Endodermal cell (in vitro differentiated cells): ENCODE results near the gene ADGRG6. TPM values are rescaled to one million over a fixed set of nuclear protein-coding genes. Genes with fewer than 3 reads are reported as not detected.
"Not testable (repeated sequence)": the region's sequence is repeated elsewhere in the genome, so short reads cannot be mapped to it uniquely, and the experiment has no call there.

Experiments used
- DNase-seq: peaks from one replicate; pipeline ENCODE4 v3.0.0-alpha.2; 2017
- H3K27ac ChIP-seq: 2 replicates; pipeline ENCODE4 v1.5.1; 2013; ENCODE audit warnings: mild to moderate bottlenecking, low read depth, low read length, moderate library complexity
- H3K27me3 ChIP-seq: 2 replicates; pipeline ENCODE4 v1.6.1; 2013; ENCODE audit warnings: mild to moderate bottlenecking, low read length, moderate library complexity; ENCODE audit not compliant: insufficient read depth, control insufficient read depth, poor library complexity, severe bottlenecking
- H3K36me3 ChIP-seq: 2 replicates; pipeline ENCODE4 v1.7.0; 2013; ENCODE audit warnings: mild to moderate bottlenecking, low read length, moderate library complexity; ENCODE audit not compliant: control insufficient read depth, insufficient read depth
- H3K4me1 ChIP-seq: one replicate; pipeline ENCODE4 v1.7.0; 2013; ENCODE audit warnings: low read length; ENCODE audit not compliant: control insufficient read depth, insufficient read depth
- H3K4me3 ChIP-seq: 2 replicates; pipeline ENCODE4 v1.5.1; 2013; ENCODE audit warnings: mild to moderate bottlenecking, low read length, moderate library complexity
- H3K9ac ChIP-seq: 2 replicates; pipeline ENCODE4 v1.6.1; 2013; ENCODE audit warnings: mild to moderate bottlenecking, low read length, moderate library complexity; ENCODE audit not compliant: poor library complexity, severe bottlenecking; ENCODE audit errors: extremely low read depth
- H3K9me3 ChIP-seq: 2 replicates; pipeline ENCODE4 v1.6.1; 2013; ENCODE audit warnings: mild to moderate bottlenecking, low read length, moderate library complexity; ENCODE audit not compliant: control insufficient read depth
- H3K27ac Mint-ChIP-seq: 2 replicates; pipeline ENCODE4 v1.8.0; 2020; ENCODE audit warnings: mixed read lengths
- H3K27me3 Mint-ChIP-seq: 2 replicates; pipeline ENCODE4 v1.8.0; 2021; ENCODE audit warnings: mild to moderate bottlenecking, mixed read lengths; ENCODE audit not compliant: insufficient read depth
- H3K36me3 Mint-ChIP-seq: 2 replicates; pipeline ENCODE4 v1.8.0; 2020; ENCODE audit warnings: low read depth, mixed read lengths
- H3K4me1 Mint-ChIP-seq: 2 replicates; pipeline ENCODE4 v1.8.0; 2020; ENCODE audit warnings: mixed read lengths
- H3K4me3 Mint-ChIP-seq: 2 replicates; pipeline ENCODE4 v1.8.0; 2020; ENCODE audit warnings: mild to moderate bottlenecking, moderate library complexity, mixed read lengths
- H3K9me3 Mint-ChIP-seq: 2 replicates; pipeline ENCODE4 v1.8.0; 2020; ENCODE audit warnings: mild to moderate bottlenecking, mixed read lengths
- WGBS, 2 experiments: methylation state at CpG; one replicate each; pipeline versions ENCODE4 v1.1.5 to v1.1.7; 2013; ENCODE audit warnings: missing lambda C conversion rate in 2 of 2, mixed read lengths in 1 of 2; ENCODE audit not compliant: insufficient coverage in 1 of 2, insufficient read length in 1 of 2; 5-methylcytosine and 5-hydroxymethylcytosine counted together
- total RNA-seq, 2 donors: library from RNA; stranded (reverse); fragmentation: NEBNext Ultra II Directional in 1 of 2; extraction: Animal tissue kit (Norgen Biotek cat#: 25700) in 1 of 2; gene quantifications; 2 replicates in 1 of 2; 3 replicates in 1 of 2; pipeline ENCODE4 v1.2.1, GENCODE V29; 2021
- TF ChIP-seq, protein P1 (sequence below): fragments of 200-600 bp; sonication (generic); conservative IDR thresholded peaks from 2 replicates; pipeline ENCODE4 v1.5.0; 2021; ENCODE audit warnings: antibody characterized with exemption, mild to moderate bottlenecking

The ADGRG6 gene
- total RNA-seq, 2 donors from 2014 or later, result 20.4 to 26.8 TPM

DNA sequence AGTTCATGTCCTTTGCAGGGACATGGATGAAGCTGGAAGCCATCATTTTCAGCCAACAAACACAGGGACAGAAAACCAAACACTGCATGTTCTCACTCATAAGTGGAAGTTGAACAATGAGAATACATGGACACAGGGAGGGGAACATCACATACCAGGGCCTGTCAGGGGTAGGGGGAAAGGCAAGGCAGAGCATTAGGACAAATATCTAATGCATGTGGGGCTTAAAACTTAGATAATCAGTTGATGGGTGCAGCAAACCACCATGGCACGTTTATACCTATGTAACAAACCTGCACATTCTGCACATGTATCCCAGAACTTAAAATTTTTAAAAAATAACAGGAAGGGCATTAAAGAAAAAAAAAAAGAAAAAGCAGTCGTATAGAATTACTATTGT is 153.0 kb downstream of the ADGRG6 start:
- H3K9me3 Mint-ChIP-seq, H3K9ac ChIP-seq, H3K4me3 Mint-ChIP-seq, H3K36me3 Mint-ChIP-seq, H3K27me3 Mint-ChIP-seq, H3K9me3 ChIP-seq, H3K27me3 ChIP-seq, H3K36me3 ChIP-seq, H3K27ac Mint-ChIP-seq, H3K4me3 ChIP-seq, H3K4me1 ChIP-seq, H3K4me1 Mint-ChIP-seq, DNase-seq, H3K27ac ChIP-seq: not testable (repeated sequence)
- 100% methylated on average over 1 to 2 of the region's 2 CpGs for WGBS, 2 experiments

DNA sequence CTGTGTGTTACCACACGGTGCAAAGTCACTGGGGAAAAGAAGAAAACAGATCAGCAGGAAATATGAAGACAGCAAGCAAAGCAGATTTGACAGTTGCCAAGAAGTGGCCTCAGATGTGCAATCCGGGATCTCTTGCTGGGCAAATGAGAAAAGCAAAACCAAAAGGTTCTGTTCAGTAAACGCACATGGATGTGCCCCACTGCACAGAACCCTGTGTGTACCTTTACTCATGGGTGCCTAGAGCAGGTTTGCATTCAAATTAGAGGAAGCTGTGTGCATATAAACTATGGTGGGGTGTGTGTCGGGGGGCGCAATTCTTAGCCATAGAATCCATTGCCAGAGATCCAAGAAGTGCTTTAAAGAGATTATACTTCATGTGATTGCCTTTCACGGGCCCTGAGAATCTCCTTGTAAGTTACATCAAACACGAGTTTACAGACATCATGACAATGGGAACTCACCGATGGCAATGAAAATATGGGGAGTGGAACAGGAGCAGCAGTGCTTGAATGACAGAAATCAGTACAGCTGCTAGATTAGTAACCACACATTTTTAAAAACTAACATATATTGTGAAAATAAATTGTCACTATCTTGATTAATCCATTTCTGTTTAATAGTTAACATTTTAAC is 154.3 kb downstream of the ADGRG6 start:
- no peaks in the 10 kb centered on the region for H3K36me3 ChIP-seq
- no peak overlapping the region for H3K27ac ChIP-seq
- Mint-ChIP-seq H3K4me3 (no peak overlapping the region), H3K27ac (no peak overlapping the region), H3K9me3 (no peaks in the 10 kb centered on the region), H3K27me3 (no peaks in the 10 kb centered on the region), H3K4me1 (no peaks in the 10 kb centered on the region), H3K36me3 (peaks cover 2% of the 10 kb centered on the region)
- H3K27me3 ChIP-seq, result no peaks in the 10 kb centered on the region
- no peak for DNase-seq
- no peaks in the 10 kb centered on the region for H3K9me3 ChIP-seq
- TF ChIP-seq, protein P1, sequence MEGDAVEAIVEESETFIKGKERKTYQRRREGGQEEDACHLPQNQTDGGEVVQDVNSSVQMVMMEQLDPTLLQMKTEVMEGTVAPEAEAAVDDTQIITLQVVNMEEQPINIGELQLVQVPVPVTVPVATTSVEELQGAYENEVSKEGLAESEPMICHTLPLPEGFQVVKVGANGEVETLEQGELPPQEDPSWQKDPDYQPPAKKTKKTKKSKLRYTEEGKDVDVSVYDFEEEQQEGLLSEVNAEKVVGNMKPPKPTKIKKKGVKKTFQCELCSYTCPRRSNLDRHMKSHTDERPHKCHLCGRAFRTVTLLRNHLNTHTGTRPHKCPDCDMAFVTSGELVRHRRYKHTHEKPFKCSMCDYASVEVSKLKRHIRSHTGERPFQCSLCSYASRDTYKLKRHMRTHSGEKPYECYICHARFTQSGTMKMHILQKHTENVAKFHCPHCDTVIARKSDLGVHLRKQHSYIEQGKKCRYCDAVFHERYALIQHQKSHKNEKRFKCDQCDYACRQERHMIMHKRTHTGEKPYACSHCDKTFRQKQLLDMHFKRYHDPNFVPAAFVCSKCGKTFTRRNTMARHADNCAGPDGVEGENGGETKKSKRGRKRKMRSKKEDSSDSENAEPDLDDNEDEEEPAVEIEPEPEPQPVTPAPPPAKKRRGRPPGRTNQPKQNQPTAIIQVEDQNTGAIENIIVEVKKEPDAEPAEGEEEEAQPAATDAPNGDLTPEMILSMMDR, result no peak
- 89 to 91% methylated on average over 6 to 8 of the region's 8 CpGs for WGBS, 2 experiments
- no peaks in the 10 kb centered on the region for H3K4me1 ChIP-seq
- no peak overlapping the region for H3K4me3 ChIP-seq
- H3K9ac ChIP-seq, result no peak overlapping the region

DNA sequence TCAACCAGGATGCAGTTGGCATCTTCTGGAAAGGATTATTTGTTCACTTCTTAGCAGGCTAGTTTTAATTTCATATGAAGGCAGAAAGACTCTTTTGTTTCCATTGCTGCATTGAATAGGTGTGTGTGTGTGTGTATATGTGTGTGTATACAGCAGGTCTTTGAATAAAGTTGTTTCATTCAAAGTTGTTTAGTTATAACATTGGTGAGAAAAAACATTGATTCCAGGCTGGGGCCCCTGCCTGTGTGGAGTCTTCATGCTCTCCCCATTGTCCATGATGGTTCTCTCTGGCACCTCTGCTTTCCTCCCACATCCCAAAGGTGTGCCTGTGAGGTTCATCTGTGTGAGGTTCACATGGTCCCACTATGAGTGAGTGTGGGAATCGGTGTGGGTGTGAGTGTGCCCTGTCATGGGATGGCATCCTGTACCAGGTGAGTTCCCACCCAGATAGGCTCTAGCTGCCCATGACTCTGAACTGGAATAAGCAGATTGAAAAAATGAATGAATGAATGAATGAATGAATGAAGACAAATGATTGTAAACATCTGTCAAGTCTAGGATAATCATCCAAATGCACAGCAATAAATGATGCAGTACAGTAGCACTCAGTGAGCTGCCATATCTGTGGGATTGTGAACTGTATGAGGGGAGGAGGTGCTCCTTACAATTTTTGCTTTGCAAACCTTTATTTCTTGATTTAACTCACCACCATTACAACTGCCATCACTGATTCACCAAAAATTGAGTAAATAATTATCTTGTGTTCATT is 156.0 kb downstream of the ADGRG6 start:
- Histone ChIP-seq H3K4me3 (no peak overlapping the region), H3K27ac (no peak overlapping the region), H3K36me3 (no peaks in the 10 kb centered on the region), H3K27me3 (no peaks in the 10 kb centered on the region), H3K9ac (no peak overlapping the region), H3K9me3 (peaks cover 14% of the 10 kb centered on the region), H3K4me1 (no peaks in the 10 kb centered on the region)
- no peak overlapping the region for H3K27ac Mint-ChIP-seq
- H3K4me1 Mint-ChIP-seq, result no peaks in the 10 kb centered on the region
- no peaks in the 10 kb centered on the region for H3K36me3 Mint-ChIP-seq
- no peaks in the 10 kb centered on the region for H3K27me3 Mint-ChIP-seq
- DNase-seq, result no peak
- H3K4me3 Mint-ChIP-seq, result no peak overlapping the region
- TF ChIP-seq, protein P1, result no peak
- WGBS, 2 experiments, result 96 to 100% methylated on average over 1 of the region's 1 CpG
- H3K9me3 Mint-ChIP-seq, result peaks cover 9% of the 10 kb centered on the region
